SK-N-MC (cell line): ENCODE measurements around the gene CFDP1.

Experiments used
- DNase-seq: peaks from one replicate; pipeline ENCODE4 v3.0.0-alpha.2; 2011; ENCODE audit warnings: low read depth, low spot score
- H3K27ac ChIP-seq: fragments of 200-600 bp; sonication (generic); 2 replicates; pipeline ENCODE4 v1.5.1; 2016; ENCODE audit warnings: mixed run types
- H3K36me3 ChIP-seq: fragments of 200-600 bp; sonication (generic); 2 replicates; pipeline ENCODE4 v1.6.1; 2017; ENCODE audit warnings: antibody characterized with exemption, low read length, mixed read lengths; ENCODE audit not compliant: insufficient read depth
- H3K4me3 ChIP-seq: fragments of 200-600 bp; sonication (generic); 2 replicates; pipeline ENCODE4 v1.5.1; 2016
- H3K9ac ChIP-seq: fragments of 200-600 bp; sonication (generic); 2 replicates; pipeline ENCODE4 v1.8.0; 2017; ENCODE audit warnings: mixed run types, mixed read lengths; ENCODE audit not compliant: insufficient read length
- H3K9me3 ChIP-seq: fragments of 200-600 bp; sonication (generic); 2 replicates; pipeline ENCODE4 v1.6.1; 2017; ENCODE audit warnings: low read depth, mild to moderate bottlenecking, antibody characterized with exemption, low read length, moderate library complexity, mixed read lengths
- EZH2 ChIP-seq: fragments of 200-600 bp; sonication (generic); IDR thresholded peaks from one replicate; pipeline ENCODE4 v1.6.1; 2017; ENCODE audit warnings: antibody characterized with exemption
- FOXP2 ChIP-seq: optimal IDR thresholded peaks from 2 replicates; pipeline ENCODE3; 2011; ENCODE audit warnings: mild to moderate bottlenecking, moderate library complexity; ENCODE audit not compliant: insufficient read depth; ENCODE audit errors: extremely low read length, control extremely low read depth
- POLR2AphosphoS5 ChIP-seq: IDR thresholded peaks from 2 replicates; pipeline ENCODE4 v1.6.1; 2012; ENCODE audit warnings: mild to moderate bottlenecking, low read depth, low read length, borderline replicate concordance

The CFDP1 gene

GRCh38 chr16:75293772-75294171, 139.5 kb downstream of the CFDP1 start:
- peaks cover 7% of the 10 kb centered on the region; the same call in 1 of the 2 replicates for H3K36me3 ChIP-seq
- no peak overlapping the region for H3K27ac ChIP-seq

GRCh38 chr16:75293173-75293572, 140.1 kb downstream of the CFDP1 start:
- Histone ChIP-seq H3K9ac (no peak overlapping the region), H3K36me3 (peaks cover 7% of the 10 kb centered on the region; the same call in 1 of the 2 replicates), H3K27ac (no peak overlapping the region), H3K9me3 (no peaks in the 10 kb centered on the region), H3K4me3 (no peak overlapping the region)
- no peak for DNase-seq
- no peak for TF ChIP-seq EZH2
- no peak for TF ChIP-seq FOXP2
- TF ChIP-seq POLR2AphosphoS5 = no peak

More at GRCh38 chr16:75293772-75294171, 139.5 kb downstream of the CFDP1 start:
- no peaks in the 10 kb centered on the region for H3K9me3 ChIP-seq
- DNase-seq = no peak
- TF ChIP-seq FOXP2 = no peak
- TF ChIP-seq EZH2 = no peak
- no peak for TF ChIP-seq POLR2AphosphoS5
- no peak overlapping the region for H3K9ac ChIP-seq
- H3K4me3 ChIP-seq = no peak overlapping the region

DNA sequence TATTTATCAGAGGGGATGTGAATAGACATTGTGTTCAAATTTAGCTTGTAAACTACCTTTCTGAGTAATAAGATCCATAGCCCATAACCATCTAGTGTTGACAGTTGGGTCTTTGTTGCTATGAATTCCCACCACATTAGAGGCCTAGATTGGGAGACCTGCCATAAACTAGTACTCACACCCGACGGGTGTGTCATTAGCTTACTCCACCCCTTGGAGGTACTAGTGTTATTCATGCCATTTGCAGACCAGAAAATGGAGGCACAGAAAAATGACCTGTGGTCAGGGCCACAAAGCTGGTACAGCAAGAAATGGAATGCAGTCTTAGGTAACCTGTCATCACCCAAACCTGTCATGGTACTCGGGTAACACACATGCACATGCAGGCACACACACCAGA, 140.6 kb downstream of the CFDP1 start:
- Histone ChIP-seq H3K27ac (no peak overlapping the region), H3K9me3 (no peaks in the 10 kb centered on the region), H3K4me3 (no peak overlapping the region), H3K36me3 (peaks cover 7% of the 10 kb centered on the region; the same call in 1 of the 2 replicates), H3K9ac (no peak overlapping the region)
- DNase-seq = no peak
- TF ChIP-seq POLR2AphosphoS5 (no peak), FOXP2 (no peak), EZH2 (no peak)

- Histone ChIP-seq H3K27ac (no peak overlapping the region), H3K36me3 (peaks cover 7% of the 10 kb centered on the region; the same call in 1 of the 2 replicates), H3K4me3 (no peak overlapping the region), H3K9me3 (no peaks in the 10 kb centered on the region), H3K9ac (no peak overlapping the region)
- DNase-seq = no peak
- TF ChIP-seq FOXP2 (no peak), POLR2AphosphoS5 (no peak), EZH2 (no peak)
These were observed 144.1 kb downstream of the CFDP1 start for GRCh38 chr16:75289189-75289588.

- TF ChIP-seq EZH2 (no peak), POLR2AphosphoS5 (no peak), FOXP2 (no peak)
- Histone ChIP-seq H3K9ac (no peak overlapping the region), H3K9me3 (no peaks in the 10 kb centered on the region), H3K4me3 (no peak overlapping the region), H3K27ac (no peak overlapping the region), H3K36me3 (peaks cover 7% of the 10 kb centered on the region; the same call in 1 of the 2 replicates)
- DNase-seq = no peak
These were observed 144.6 kb downstream of the CFDP1 start for GRCh38 chr16:75288596-75289120.

GRCh38 chr16:75288181-75288580, 145.1 kb downstream of the CFDP1 start:
- no peaks in the 10 kb centered on the region for H3K9me3 ChIP-seq
- H3K4me3 ChIP-seq = no peak overlapping the region
- no peak for TF ChIP-seq EZH2
- peaks cover 7% of the 10 kb centered on the region; the same call in 1 of the 2 replicates for H3K36me3 ChIP-seq
- DNase-seq = no peak
- H3K27ac ChIP-seq = no peak overlapping the region
- H3K9ac ChIP-seq = no peak overlapping the region

GRCh38 chr16:75287708-75288107, 145.6 kb downstream of the CFDP1 start:
- Histone ChIP-seq H3K9me3 (no peaks in the 10 kb centered on the region), H3K9ac (no peak overlapping the region), H3K27ac (no peak overlapping the region), H3K36me3 (peaks cover 2% of the 10 kb centered on the region; the same call in 1 of the 2 replicates), H3K4me3 (no peak overlapping the region)
- TF ChIP-seq EZH2 = no peak
- no peak for TF ChIP-seq POLR2AphosphoS5
- no peak for TF ChIP-seq FOXP2
- DNase-seq = no peak

- no peak overlapping the region for H3K27ac ChIP-seq
- DNase-seq = no peak
- H3K9me3 ChIP-seq = no peaks in the 10 kb centered on the region
- TF ChIP-seq EZH2 (no peak), FOXP2 (no peak), POLR2AphosphoS5 (no peak)
- no peaks in the 10 kb centered on the region; the same call in 1 of the 2 replicates for H3K36me3 ChIP-seq
- H3K4me3 ChIP-seq = no peak overlapping the region
- H3K9ac ChIP-seq = no peak overlapping the region
These were observed 146.9 kb downstream of the CFDP1 start for GRCh38 chr16:75286389-75286788.

- H3K9ac ChIP-seq = no peak overlapping the region
- no peak overlapping the region for H3K27ac ChIP-seq
- TF ChIP-seq FOXP2 (no peak), POLR2AphosphoS5 (no peak), EZH2 (no peak)
- H3K9me3 ChIP-seq = no peaks in the 10 kb centered on the region
- H3K4me3 ChIP-seq = no peak overlapping the region
- no peaks in the 10 kb centered on the region for H3K36me3 ChIP-seq
- DNase-seq = no peak
These were observed 150.6 kb downstream of the CFDP1 start for GRCh38 chr16:75282466-75283281.
